ENCODE data around the gene ANLN. TPM values are rescaled to one million over a fixed set of nuclear protein-coding genes. Genes with fewer than 3 reads are reported as not detected.

The ANLN gene
- total RNA-seq, 1 experiment from 2014 or later: 78.9 TPM

DNA sequence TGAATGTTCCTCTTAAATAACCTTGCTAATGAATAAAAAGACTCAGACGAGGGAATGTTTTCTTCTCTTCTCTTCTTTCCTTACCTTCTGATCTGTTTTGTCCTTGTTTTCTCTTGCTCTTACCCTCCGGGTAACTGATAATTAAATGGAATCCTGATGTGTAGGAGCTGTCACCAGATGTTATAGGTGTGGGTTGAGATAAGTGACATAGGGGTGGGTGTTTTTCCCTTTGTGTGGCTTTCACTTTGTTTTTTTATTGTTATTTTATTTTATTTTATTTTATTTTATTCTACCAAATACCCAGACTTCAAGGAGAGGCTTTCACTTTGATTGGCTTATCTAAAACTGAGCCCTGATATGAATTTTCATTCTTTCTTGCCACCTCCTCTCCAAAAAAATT is 25.5 kb downstream of the ANLN start:
- Histone ChIP-seq H3K9ac (ENCODE audit: extremely low read depth, insufficient read length, low read length) (no peak overlapping the region), H4K91ac (ENCODE audit: insufficient read length, low read depth, low read length) (no peak overlapping the region), H3K27ac (ENCODE audit: insufficient read length, low read depth, low read length) (no peak overlapping the region), H3K4me1 (ENCODE audit: insufficient read depth, low read length) (no peaks in the 10 kb centered on the region), H3K4ac (ENCODE audit: low read depth, low read length) (no peak overlapping the region), H4K20me1 (ENCODE audit: control insufficient read depth, insufficient read depth, insufficient read length) (no peaks in the 10 kb centered on the region), H3K23me2 (ENCODE audit: insufficient read length, low read depth, low read length, poor library complexity, severe bottlenecking) (no peaks in the 10 kb centered on the region), H3K56ac (ENCODE audit: insufficient read length, low read depth, low read length) (no peak overlapping the region), H3T11ph (ENCODE audit: low read length) (no peak overlapping the region), H3K4me2 (ENCODE audit: insufficient read depth, insufficient read length, low read length) (no peak overlapping the region), H3K79me2 (ENCODE audit: insufficient read depth, low read length) (no peaks in the 10 kb centered on the region), H2BK12ac (ENCODE audit: insufficient read length, low read depth, low read length) (no peak overlapping the region), H2BK120ac (ENCODE audit: low read depth, low read length, poor library complexity, severe bottlenecking) (no peak overlapping the region), H3K79me1 (ENCODE audit: insufficient read depth, low read depth, low read length, poor library complexity, severe bottlenecking) (no peaks in the 10 kb centered on the region), H2AFZ (ENCODE audit: low read length) (no peak overlapping the region), H2AK5ac (ENCODE audit: insufficient read length, low read length) (no peak overlapping the region), H2BK20ac (ENCODE audit: low read depth, low read length, poor library complexity, severe bottlenecking) (no peak overlapping the region), H4K5ac (ENCODE audit: insufficient read length, low read depth, low read length) (no peak overlapping the region), H3K9me3 (ENCODE audit: control insufficient read depth, low read depth, low read length) (no peaks in the 10 kb centered on the region), H3K23ac (ENCODE audit: insufficient read length, low read depth, low read length) (no peak overlapping the region), H3K14ac (ENCODE audit: insufficient read depth, low read length) (no peak overlapping the region), H3K18ac (ENCODE audit: insufficient read length, low read depth, low read length) (no peak overlapping the region), H3K27me3 (ENCODE audit: insufficient read depth, low read length) (no peaks in the 10 kb centered on the region), H2BK5ac (ENCODE audit: insufficient read length, low read length) (no peak overlapping the region), H2BK15ac (ENCODE audit: low read depth, low read length) (no peak overlapping the region), H4K8ac (replicated peaks; ENCODE audit: insufficient read length, low read depth, low read length) (no peak overlapping the region)
- DNase-seq: no peak
- Mint-ChIP-seq H3K4me1 (no peaks in the 10 kb centered on the region), H3K9me3 (no peaks in the 10 kb centered on the region), H3K4me3 (no peak overlapping the region), H3K27ac (no peak overlapping the region), H3K36me3 (ENCODE audit: insufficient read depth in 1 of 3, low read depth in 3 of 3) (peaks cover 16 to 39% (median 39%) of the 10 kb centered on the region in 3 experiments; a peak in 6 of 7 replicates), H3K27me3 (ENCODE audit: low read depth) (no peaks in the 10 kb centered on the region)
- TF ChIP-seq, protein P1, sequence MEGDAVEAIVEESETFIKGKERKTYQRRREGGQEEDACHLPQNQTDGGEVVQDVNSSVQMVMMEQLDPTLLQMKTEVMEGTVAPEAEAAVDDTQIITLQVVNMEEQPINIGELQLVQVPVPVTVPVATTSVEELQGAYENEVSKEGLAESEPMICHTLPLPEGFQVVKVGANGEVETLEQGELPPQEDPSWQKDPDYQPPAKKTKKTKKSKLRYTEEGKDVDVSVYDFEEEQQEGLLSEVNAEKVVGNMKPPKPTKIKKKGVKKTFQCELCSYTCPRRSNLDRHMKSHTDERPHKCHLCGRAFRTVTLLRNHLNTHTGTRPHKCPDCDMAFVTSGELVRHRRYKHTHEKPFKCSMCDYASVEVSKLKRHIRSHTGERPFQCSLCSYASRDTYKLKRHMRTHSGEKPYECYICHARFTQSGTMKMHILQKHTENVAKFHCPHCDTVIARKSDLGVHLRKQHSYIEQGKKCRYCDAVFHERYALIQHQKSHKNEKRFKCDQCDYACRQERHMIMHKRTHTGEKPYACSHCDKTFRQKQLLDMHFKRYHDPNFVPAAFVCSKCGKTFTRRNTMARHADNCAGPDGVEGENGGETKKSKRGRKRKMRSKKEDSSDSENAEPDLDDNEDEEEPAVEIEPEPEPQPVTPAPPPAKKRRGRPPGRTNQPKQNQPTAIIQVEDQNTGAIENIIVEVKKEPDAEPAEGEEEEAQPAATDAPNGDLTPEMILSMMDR (conservative IDR thresholded peaks at IDR 0.05): no peak
- WGBS (ENCODE audit: extremely low coverage, insufficient read length, low lambda C conversion rate): no CpG with 5 or more reads among the region's 2 CpGs

All from H9 (cell line).